Measurements from ENCODE around the gene CBX3. TPM values are rescaled to one million over a fixed set of nuclear protein-coding genes. Genes with fewer than 3 reads are reported as not detected.
"Not testable (repeated sequence)": the region's sequence is repeated elsewhere in the genome, so short reads cannot be mapped to it uniquely, and the experiment has no call there.

Gene CBX3
- 157 and 179 TPM in 2 replicates for total RNA-seq

GRCh38 chr7:26201247-26202018 is at the start of gene CBX3:
Gene CBX3 (plus strand): TSS chr7:26201745. CDS start chr7:26202999, 1,254 bp downstream.
- no peak for DNase-seq (ENCODE audit: low read depth, low spot score)

GRCh38 chr7:26151953-26152781 is 49.4 kb upstream of the CBX3 start, which contains the start of gene NFE2L3:
Gene NFE2L3 (plus strand): TSS chr7:26152198. CDS start chr7:26152499, 301 bp downstream.
- no peak for DNase-seq (ENCODE audit: low read depth, low spot score)

GRCh38 chr7:26152782-26153240 is 48.7 kb upstream of the CBX3 start:
- DNase-seq (ENCODE audit: low read depth, low spot score): not testable (repeated sequence)

DNA sequence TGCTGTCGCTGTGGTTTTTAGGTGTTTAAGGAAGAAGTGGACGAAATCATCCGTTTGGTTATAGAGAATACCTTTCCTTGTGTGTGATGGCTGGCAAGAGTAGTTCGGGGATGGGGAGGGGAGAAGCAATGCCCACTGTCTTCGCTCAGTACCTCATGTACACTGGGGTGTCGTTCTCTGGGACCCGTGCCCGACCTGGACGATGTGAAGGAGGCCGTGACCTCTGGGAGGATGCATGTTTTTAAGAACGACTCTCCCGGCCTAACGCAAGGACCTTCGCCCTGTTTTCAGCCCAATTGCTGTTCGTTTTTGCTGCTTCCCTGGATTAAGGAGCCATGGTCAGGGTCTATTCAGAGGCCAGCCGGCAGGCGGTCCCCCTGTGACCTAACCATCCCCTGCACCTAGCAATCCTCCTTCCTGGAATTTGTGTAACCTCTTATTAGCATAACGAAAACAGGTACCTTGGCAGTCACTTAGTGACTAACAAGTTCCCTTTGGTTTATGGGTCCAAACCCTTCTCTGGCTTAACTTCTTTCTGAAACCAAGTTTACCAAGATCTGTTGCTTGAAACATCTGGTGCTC is 48.2 kb upstream of the CBX3 start:
- no peak for DNase-seq (ENCODE audit: low read depth, low spot score)

DNA sequence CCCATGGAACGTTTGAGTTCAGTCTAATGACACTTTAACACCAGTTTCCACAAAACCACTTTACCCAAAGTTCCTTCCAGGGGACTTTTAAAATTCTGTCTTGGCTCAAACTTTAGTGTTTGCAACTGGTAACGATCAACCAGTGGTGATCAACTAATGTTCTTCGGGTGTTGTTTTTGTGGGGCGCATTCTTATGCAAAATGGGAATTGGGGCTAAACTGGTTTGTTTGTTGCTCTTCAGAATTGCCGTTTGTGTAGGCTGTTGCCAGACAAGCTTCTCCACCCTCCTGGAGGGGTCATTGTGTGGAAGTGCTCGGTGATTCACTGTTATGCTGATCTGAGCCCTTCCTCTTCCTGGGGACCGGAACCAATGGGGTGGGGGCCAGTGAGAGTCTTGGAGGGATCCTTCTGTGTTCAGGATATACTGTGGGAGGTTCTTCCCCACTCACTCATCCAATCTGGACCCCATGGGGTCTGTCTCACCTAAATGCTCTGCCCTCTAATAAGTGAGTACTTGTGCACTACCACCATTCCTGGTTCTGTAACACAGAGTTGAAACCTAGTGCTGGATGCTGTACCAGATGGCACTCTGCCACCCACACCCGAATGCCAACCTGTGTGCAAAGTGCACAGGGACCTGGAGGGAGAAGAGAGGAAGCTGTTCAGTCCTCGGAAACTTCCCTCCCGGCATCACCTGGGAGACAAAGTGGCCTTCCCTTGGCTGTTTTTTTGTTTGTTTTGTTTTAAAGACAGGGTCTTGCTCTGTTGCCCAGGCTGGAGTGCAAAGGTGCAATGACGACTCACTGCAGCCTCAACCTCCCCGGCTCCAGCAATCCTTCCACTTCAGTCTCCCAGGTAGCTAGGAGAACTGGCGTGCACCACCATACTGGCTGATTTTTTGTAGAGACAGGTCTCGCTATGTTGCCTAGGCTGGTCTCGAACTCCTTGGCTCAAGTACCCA is 47.4 kb upstream of the CBX3 start:
- DNase-seq (ENCODE audit: low read depth, low spot score): peak; percentile 55

GRCh38 chr7:26155531-26156375 is 45.8 kb upstream of the CBX3 start:
- DNase-seq (ENCODE audit: low read depth, low spot score): no peak

DNA sequence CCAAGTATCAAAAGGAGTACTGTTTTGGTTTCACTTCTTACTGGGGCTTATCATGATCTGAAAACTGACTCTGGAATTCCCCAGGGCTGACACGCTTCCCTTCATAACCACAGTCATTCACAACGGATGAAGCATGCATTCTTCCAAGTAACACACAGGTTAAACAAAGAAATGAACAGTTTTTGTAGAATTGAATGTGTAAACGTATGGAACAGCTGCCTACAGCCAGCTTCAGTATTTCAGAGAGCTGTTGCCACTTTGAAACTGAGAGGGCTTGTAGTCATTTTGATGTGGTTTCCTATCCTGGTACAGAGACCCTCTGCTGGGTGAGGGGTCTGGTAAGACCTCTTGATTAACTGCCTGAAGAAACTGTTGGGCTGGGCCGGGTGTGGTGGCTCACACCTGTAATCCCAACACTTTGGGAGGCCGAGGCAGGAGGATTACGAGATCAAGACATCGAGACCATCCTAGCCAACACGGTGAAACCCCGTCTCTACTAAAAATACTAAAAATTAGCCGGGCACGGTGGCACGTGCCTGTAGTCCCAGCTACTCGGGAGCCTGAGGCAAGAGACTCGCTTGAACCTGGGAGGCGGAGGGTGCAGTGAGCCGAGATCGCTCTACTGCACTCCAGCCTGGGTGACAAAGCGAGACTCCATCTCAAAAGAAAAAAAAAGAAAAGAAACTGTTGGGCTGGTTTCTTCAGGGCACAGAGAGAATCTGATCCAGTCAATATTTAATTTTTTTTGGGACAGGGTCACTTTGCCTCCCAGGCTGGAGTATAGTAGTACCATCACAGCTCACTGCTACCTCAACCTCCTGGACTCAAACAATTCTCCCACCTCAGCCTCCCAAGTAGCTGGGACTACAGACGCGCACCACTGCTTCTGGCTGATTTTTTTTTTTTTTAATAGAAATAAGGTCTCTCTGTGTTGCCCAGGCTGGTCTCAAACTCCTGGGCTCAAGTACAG is 44.8 kb upstream of the CBX3 start:
- peak; percentile 89 for DNase-seq (ENCODE audit: low read depth, low spot score)

GRCh38 chr7:26157520-26158105 is 43.9 kb upstream of the CBX3 start:
- no peak for DNase-seq (ENCODE audit: low read depth, low spot score)

DNA sequence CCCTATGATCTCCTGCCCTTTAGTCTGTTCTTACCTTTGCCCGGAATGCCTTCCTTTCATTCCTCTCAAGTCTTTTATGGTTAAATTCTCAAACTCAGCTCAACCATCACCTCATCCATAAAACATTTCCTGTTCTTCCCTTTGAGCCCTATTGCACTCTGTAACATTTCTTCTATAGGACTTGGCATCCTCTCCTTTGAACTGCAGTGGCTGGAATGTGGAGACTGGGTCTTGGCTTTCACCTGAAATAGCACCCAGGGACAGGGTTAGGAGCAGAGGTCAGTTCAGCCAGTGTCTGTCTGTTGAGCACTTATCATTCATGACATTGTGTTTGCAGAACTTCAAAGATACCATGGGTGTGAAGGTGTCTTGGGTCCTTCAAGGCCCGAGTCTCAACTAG is 42.3 kb upstream of the CBX3 start:
- DNase-seq (ENCODE audit: low read depth, low spot score): no peak

DNA sequence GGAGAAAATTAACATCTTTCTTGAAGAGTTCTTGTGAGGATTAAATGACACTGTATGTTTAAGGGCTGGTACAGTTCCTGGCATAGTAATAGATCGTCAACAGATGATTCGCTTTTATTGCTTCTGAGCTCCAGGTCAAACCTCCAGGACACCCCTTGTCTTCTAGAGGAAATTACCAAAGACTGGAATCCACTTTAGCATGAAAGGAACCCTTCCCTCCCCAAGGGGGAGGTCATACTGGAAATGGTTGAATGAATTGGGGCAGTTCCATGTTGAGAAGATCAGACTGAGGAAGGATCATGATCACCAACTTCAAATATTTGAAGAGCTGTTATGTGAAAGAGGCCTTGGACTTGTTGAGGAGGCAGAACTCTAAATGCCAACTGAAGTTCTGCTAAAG is 40.6 kb upstream of the CBX3 start:
- no peak for DNase-seq (ENCODE audit: low read depth, low spot score)

GRCh38 chr7:26162431-26162830 is 39.1 kb upstream of the CBX3 start:
- DNase-seq (ENCODE audit: low read depth, low spot score): no peak

DNA sequence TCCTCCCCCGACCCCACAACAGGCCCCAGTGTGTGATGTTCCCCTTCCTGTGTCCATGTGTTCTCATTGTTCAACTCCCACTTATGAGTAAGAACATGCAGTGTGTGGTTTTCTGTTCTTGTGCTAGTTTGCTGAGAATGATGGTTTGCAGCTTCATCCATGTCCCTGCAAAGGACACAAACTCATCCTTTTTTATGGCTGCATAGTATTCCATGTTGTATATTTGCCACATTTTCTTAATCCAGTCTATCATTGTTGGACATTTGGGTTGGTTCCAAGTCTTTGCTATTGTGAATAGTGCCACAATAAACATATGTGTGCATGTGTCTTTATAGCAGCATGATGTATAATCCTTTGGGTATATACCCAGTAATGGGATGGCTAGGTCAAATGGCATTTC is 37.7 kb upstream of the CBX3 start:
- not testable (repeated sequence) for DNase-seq (ENCODE audit: low read depth, low spot score)

GRCh38 chr7:26165950-26166683 is 35.4 kb upstream of the CBX3 start:
- no peak for DNase-seq (ENCODE audit: low read depth, low spot score)

GRCh38 chr7:26166684-26167266 is 34.8 kb upstream of the CBX3 start:
- no peak for DNase-seq (ENCODE audit: low read depth, low spot score)

GRCh38 chr7:26167303-26167934 is 34.1 kb upstream of the CBX3 start:
- DNase-seq (ENCODE audit: low read depth, low spot score): no peak

DNA sequence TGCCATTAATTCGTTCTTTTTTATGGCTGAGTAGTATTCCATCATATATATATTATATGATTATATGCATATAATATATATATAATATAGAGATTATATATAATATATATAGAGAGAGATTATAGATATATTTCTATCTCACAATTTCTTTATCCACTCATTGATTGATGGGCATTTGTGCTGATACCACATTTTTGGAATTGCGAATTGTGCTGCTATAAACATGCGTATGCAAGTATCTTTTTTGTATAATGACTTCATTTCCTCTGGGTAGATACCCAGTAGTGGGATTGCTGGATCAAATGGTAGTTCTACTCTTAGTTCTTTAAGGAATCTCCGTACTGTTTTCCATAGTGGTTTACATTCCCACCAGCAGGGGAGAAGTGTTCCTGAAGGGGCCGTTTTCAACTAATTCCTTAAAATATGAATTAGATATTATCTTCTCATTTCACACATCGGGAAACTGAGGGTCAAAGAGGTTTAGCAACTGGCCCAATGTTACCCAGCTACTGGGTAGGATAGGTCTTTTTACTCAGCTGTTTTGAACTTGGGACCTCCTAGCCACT is 33.0 kb upstream of the CBX3 start:
- DNase-seq (ENCODE audit: low read depth, low spot score): no peak
